Endothelial cell of umbilical vein (primary cell): ENCODE results near the gene RHEX.

Experiments used
- EZH2 ChIP-seq: IDR thresholded peaks from 2 replicates; pipeline ENCODE4 v1.6.1; 2012; ENCODE audit warnings: borderline replicate concordance, low read depth, mild to moderate bottlenecking, moderate library complexity, low read length, inconsistent platforms; ENCODE audit not compliant: severe bottlenecking
- FOS ChIP-seq: IDR thresholded peaks from 2 replicates; pipeline ENCODE4 v1.6.1; 2011; ENCODE audit warnings: mild to moderate bottlenecking, low read length, moderate library complexity, borderline replicate concordance; ENCODE audit not compliant: insufficient read depth
- GATA2 ChIP-seq: IDR thresholded peaks from 2 replicates; pipeline ENCODE4 v1.7.0; 2011; ENCODE audit warnings: low read depth, mild to moderate bottlenecking, moderate library complexity, mixed read lengths, low read length; ENCODE audit not compliant: insufficient read length, insufficient read depth
- JUN ChIP-seq: IDR thresholded peaks from 2 replicates; pipeline ENCODE4 v1.6.1; 2011; ENCODE audit warnings: borderline replicate concordance, low read depth; ENCODE audit not compliant: insufficient read length, insufficient read depth
- MYC ChIP-seq: IDR thresholded peaks from one replicate; pipeline ENCODE4 v1.6.1; 2011; ENCODE audit warnings: mild to moderate bottlenecking, low read depth, low read length
- POLR2A ChIP-seq: IDR thresholded peaks from 2 replicates; pipeline ENCODE4 v1.6.1; 2012; ENCODE audit warnings: low read depth, mild to moderate bottlenecking, control low read depth, low read length
- POLR2AphosphoS5 ChIP-seq: IDR thresholded peaks from 2 replicates; pipeline ENCODE4 v1.6.1; 2012; ENCODE audit warnings: low read depth, mild to moderate bottlenecking, control low read depth, low read length, moderate library complexity; ENCODE audit not compliant: insufficient read depth
- TF ChIP-seq, protein P1 (sequence below), 2 donors: IDR thresholded peaks; 1 replicate in 1 of 2; 2 replicates in 1 of 2; pipeline ENCODE4 v1.5.1; 2011; ENCODE audit warnings: low read length in 2 of 2, mild to moderate bottlenecking in 2 of 2, moderate library complexity in 2 of 2, control low read depth in 1 of 2, inconsistent platforms in 1 of 2, low read depth in 1 of 2; ENCODE audit not compliant: insufficient read depth in 1 of 2; ENCODE audit errors: extremely low read depth in 1 of 2
- TF ChIP-seq, protein P2 (sequence below): IDR thresholded peaks from 2 replicates; pipeline ENCODE4 v1.6.1; 2011; ENCODE audit not compliant: insufficient read depth, insufficient read length

DNA sequence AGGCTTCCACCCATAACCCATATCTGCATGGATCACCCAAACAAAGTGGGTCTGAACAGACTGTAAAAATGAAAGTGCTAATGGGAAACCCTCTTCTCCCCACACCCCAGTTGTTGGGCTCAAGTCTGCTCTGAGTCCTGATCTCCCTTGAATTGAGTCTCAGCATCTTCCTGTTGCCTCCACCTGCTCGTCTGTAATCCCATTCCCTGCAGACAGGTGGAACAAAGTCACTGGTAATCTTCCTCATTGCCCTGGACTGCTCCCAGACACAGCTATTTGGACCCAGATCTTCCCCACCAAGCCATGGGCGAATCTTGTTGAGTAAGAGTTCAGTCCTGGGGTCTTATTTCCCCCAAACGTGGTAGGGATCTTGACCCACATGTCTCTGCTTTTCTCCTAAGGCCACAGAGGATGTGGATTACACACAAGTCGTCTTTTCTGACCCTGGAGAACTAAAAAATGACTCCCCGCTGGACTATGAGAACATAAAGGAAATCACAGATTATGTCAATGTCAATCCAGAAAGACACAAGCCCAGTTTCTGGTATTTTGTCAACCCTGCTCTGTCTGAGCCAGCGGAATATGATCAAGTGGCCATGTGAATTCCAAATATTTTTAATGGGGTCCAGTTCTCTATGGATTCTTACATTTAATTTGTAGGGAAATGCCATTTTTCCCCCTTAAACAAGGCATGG, 48.5 kb downstream of the RHEX start:
- TF ChIP-seq POLR2A (no peak), EZH2 (no peak), GATA2 (no peak), POLR2AphosphoS5 (no peak), FOS (no peak), MYC (no peak), JUN (no peak)
- TF ChIP-seq, protein P1, sequence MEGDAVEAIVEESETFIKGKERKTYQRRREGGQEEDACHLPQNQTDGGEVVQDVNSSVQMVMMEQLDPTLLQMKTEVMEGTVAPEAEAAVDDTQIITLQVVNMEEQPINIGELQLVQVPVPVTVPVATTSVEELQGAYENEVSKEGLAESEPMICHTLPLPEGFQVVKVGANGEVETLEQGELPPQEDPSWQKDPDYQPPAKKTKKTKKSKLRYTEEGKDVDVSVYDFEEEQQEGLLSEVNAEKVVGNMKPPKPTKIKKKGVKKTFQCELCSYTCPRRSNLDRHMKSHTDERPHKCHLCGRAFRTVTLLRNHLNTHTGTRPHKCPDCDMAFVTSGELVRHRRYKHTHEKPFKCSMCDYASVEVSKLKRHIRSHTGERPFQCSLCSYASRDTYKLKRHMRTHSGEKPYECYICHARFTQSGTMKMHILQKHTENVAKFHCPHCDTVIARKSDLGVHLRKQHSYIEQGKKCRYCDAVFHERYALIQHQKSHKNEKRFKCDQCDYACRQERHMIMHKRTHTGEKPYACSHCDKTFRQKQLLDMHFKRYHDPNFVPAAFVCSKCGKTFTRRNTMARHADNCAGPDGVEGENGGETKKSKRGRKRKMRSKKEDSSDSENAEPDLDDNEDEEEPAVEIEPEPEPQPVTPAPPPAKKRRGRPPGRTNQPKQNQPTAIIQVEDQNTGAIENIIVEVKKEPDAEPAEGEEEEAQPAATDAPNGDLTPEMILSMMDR (IDR thresholded peaks at IDR 0.05; ENCODE audit: extremely low read depth in 1 of 2, insufficient read depth in 1 of 2, low read depth in 1 of 2, low read length in 2 of 2), result no peak
- TF ChIP-seq, protein P2, sequence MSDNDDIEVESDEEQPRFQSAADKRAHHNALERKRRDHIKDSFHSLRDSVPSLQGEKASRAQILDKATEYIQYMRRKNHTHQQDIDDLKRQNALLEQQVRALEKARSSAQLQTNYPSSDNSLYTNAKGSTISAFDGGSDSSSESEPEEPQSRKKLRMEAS, result no peak
